Right renal cortex interstitium (tissue), 3 donors: ENCODE results near the gene MMS22L. TPM values are rescaled to one million over a fixed set of nuclear protein-coding genes. Genes with fewer than 3 reads are reported as not detected.

ENCODE experiments used
- DNase-seq, 3 donors: peaks; one replicate each; pipeline ENCODE4 v3.0.0-alpha.2; 2013; ENCODE audit warnings: low read depth in 3 of 3, low spot score in 2 of 3
- polyA plus RNA-seq, 3 donors: library from polyadenylated mRNA; unstranded; fragments of 120-200 nt; gene quantifications; one replicate each; pipeline ENCODE4 v1.2.1, GENCODE V29; 2013; ENCODE audit not compliant: insufficient read length in 3 of 3

The MMS22L gene
- polyA plus RNA-seq, 3 donors, result 10.5 to 12.7 (median 11.7) TPM

DNA sequence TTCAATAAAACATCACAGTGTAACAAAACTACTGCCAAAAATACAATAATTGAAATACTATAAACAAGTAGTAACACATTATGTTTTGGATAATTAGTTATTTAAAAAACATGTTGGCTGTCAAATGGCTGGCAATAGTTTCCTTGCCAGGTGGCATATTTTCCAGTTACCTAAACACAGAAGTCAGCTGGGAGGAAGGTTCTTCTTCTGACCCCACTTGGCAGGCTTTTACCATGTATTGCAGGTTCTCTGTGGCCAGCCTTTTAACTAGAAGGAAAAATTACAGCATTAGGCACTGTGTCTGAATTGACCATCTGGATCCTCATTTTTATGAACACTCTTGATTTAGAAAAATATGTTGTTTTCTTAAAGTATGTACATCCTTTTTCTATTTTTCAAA lies 131.4 kb downstream of the MMS22L start:
- no peak for DNase-seq

DNA sequence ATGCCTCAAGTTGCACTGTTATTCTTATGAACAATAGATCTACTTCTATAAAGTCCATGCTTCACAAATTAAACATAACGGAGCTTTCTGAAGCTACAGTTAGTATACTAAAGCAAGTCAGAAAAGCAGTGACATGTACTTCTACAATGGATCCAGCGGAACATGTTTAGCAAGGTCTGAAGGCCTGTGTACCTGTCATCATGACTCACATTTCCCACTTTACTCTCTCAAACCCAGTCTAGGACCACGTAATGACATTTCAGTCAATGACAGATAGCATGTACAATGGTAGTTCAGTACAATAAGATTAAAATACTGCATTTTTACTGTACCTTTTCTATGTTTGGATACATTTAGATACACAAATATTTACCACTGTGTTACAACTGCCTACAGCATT lies 132.1 kb downstream of the MMS22L start:
- DNase-seq, result no peak

GRCh38 chr6:97147421-97147820 lies 135.6 kb downstream of the MMS22L start:
- no peak for DNase-seq

GRCh38 chr6:97145691-97146090 lies 137.3 kb downstream of the MMS22L start:
- DNase-seq, result no peak

DNA sequence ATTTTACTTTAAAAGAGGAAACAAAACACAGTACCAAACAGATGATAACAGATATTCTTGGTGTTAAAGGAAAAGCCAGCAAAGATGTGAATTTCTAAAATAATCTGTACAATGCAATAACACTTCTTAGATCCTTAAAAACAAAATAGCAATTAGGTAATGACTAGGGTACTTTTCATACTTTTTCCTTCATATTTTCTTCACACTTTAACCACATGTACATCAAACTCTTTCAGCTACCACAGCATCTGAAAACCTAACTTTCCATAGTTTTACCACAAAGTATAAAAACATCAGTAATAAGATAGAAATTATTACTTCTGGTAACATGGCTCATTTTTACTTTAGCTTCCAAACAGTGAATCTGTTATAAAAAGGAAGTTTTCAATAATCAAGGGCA lies 141.3 kb downstream of the MMS22L start:
- no peak for DNase-seq

GRCh38 chr6:97138581-97138980 lies 144.4 kb downstream of the MMS22L start:
- no peak for DNase-seq

- DNase-seq, result no peak
Measured at GRCh38 chr6:97136626-97137358, 146.2 kb downstream of the MMS22L start.

DNA sequence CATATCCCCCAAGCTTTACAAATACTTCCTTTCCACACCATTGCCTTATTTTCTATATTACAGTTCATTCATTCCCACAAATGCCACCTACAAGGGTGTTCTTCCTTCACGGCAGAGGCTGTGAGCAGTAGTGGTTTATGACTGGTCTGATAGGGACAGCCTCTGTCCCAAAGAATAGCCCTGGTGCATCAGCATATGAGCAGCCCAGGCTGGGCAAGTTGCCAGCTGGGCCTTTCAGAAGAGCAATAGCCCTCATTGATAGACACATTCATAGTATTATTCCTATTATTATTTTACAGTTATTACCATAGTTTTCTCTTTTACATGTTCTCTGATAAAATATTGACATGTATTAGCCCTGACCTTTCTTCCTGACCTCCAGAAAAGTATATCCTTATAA lies 149.9 kb downstream of the MMS22L start:
- no peak for DNase-seq

GRCh38 chr6:97129106-97129505 lies 153.9 kb downstream of the MMS22L start:
- DNase-seq, result no peak

- no peak for DNase-seq
Measured at GRCh38 chr6:97128507-97128906, 154.5 kb downstream of the MMS22L start.

- no peak for DNase-seq
Measured at GRCh38 chr6:97123652-97124051, 159.4 kb downstream of the MMS22L start.

GRCh38 chr6:97123112-97123511 lies 159.9 kb downstream of the MMS22L start:
- no peak for DNase-seq

- DNase-seq, result no peak
Measured at GRCh38 chr6:97120511-97120910, 162.5 kb downstream of the MMS22L start.

DNA sequence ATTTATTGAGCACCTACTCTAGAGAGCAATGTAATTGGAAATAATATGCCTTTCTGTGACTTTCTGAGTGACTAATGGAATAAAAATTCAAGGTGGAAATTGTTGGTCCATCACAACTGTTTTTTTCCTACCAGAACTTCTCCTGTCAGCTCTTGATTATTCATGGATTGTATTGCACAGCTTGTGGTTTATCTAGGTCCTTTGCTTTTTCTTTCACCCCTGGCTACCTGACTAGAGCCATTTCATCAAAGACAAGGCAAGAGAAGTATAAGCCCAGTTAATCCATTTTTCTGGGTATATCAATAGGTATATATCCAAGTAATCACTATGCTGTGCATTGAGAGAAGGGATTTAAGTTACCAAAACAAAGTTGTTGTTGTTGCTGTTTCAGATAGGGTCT lies 168.4 kb downstream of the MMS22L start:
- DNase-seq, result no peak

GRCh38 chr6:97113170-97113569 lies 169.8 kb downstream of the MMS22L start:
- DNase-seq, result no peak

DNA sequence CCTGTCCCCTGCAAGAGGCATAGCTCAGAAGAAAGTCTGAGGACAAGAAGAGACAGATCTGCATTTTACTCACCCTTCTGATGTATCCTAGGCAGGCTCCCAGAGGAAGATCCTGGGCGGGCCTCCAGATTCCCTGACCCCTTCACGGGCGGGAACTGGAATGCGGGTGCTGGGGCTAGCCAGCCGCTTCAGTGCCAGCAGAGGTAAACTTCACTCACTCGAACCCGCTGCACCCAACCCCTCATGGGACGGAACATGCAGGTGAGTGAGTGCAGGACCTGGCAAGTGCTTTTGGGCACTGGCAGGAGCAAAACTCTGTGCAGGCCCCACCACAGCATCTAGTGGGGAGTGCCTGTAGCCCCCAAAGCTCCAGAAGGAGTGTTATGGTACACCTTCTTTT lies 171.8 kb downstream of the MMS22L start:
- no peak for DNase-seq

DNA sequence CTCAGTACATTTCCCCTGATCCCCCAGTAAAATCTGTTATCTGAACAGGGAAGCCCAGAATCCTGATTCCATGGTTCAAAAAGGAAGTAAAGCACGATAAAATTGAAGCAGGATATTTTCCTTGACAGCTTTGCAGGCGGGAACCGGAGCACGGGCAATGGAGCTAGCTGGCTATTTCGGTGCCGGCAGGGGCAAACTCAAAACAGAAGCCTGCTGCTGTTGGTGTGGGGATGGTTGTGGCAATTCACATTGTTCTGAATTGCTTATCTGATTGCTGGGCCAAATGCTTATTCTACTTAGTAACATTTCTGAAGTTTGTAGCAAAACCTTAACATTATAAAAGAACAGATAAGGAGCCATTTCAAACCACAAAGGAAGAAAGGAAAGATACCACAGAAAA lies 172.4 kb downstream of the MMS22L start:
- no peak for DNase-seq

DNA sequence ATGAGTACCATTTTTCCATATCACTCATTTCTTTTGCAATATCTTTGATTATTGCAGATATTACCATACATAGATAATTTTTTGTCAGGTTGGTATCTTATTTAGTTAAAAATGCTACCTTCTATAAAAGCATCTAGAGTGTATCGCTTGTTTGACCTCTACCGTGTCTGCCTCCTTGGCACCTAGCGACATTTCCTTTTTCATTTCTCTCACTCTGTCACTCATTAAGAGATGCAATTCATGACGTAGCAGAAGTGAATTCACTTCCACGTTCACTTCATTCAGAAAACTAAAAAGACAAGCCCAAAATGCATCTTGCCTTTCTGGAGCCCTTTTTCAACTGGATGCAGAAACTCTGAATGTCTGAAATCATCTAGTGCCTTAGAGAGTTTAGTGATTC lies 172.9 kb downstream of the MMS22L start:
- no peak for DNase-seq

DNA sequence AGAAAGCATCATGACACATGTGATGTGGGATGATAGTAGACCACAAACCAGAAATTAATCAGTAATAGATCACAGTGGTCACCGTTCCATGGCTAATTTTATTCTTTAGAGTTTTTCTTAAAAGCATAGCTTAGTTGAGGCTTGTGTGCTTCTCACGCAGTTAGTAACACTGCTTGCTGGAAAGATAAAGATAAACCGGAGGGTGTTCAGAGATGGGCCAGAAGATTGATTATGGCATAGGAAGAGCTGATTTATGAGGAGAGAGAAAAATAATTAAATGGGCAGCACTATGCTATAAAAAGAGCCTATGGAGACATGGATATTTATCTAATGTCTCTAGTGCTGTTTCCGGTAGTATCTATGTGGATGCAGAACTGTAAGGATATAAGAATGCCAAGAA lies 173.6 kb downstream of the MMS22L start:
- no peak for DNase-seq

GRCh38 chr6:97102145-97102790 lies 180.7 kb downstream of the MMS22L start:
- DNase-seq, result no peak

DNA sequence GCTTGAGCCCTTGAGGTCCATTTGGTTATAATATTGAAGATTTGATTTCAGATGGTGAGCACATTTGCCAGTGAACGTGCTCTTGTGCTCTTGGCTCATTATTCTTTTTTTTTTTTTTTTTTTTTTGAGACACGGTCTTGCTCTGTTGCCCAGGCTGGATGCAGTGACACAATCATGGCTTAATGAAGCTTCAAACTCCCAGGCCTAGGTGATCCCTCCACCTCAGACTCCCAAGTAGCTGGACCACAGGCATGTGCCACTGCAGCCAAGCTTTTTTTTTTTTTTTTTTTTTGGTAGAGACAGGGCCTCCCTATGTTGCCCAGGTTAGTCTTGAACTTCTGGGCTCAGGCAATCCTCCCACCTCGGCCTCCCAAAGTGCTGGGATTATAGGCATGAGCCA lies 182.3 kb downstream of the MMS22L start:
- no peak for DNase-seq
